Breast epithelium (tissue), 4 donors: Measurements from ENCODE around the gene EHMT2. TPM values are rescaled to one million over a fixed set of nuclear protein-coding genes. Genes with fewer than 3 reads are reported as not detected.

Experiments
- DNase-seq, 2 donors: peaks; one replicate each; pipeline ENCODE4 v3.0.0-alpha.2; 2019; ENCODE audit warnings: low spot score in 2 of 2
- H3K27ac ChIP-seq, 2 donors: fragments of 200-600 bp; sonication (generic) in 1 of 2; one replicate each; pipeline ENCODE4 v1.5.1; 2016 to 2019; ENCODE audit warnings: mild to moderate bottlenecking in 1 of 2
- H3K27me3 ChIP-seq, 2 donors: fragments of 200-600 bp; sonication (generic) in 1 of 2; one replicate each; pipeline versions ENCODE4 v1.5.1 to v1.6.0; 2017 to 2019; ENCODE audit warnings: control low read depth in 1 of 2, mild to moderate bottlenecking in 1 of 2
- H3K36me3 ChIP-seq: fragments of 200-600 bp; one replicate; pipeline ENCODE4 v1.5.1; 2019
- H3K4me1 ChIP-seq, 2 donors: fragments of 200-600 bp; sonication (generic); one replicate each; pipeline ENCODE4 v1.5.1; 2016 to 2019; ENCODE audit warnings: control low read depth in 1 of 2
- H3K4me3 ChIP-seq, 3 donors: fragments of 200-600 bp; sonication (generic); 1 replicate in 2 of 3; 2 replicates in 1 of 3; pipeline ENCODE4 v1.5.1; 2016 to 2019; ENCODE audit warnings: mild to moderate bottlenecking in 3 of 3, moderate library complexity in 2 of 3
- H3K9me3 ChIP-seq, 2 donors: fragments of 200-600 bp; sonication (generic) in 1 of 2; one replicate each; pipeline ENCODE4 v1.5.1; 2016 to 2019; ENCODE audit warnings: control low read depth in 1 of 2
- CTCF ChIP-seq, 3 donors: fragments of 450-650 bp; IDR thresholded peaks; one replicate each; pipeline ENCODE4 v1.5.1; 2016 to 2017; ENCODE audit warnings: antibody characterized with exemption in 3 of 3, mild to moderate bottlenecking in 3 of 3, moderate library complexity in 3 of 3
- POLR2A ChIP-seq: fragments of 450-650 bp; IDR thresholded peaks from one replicate; pipeline ENCODE4 v1.6.1; 2016; ENCODE audit warnings: antibody characterized with exemption, mild to moderate bottlenecking, moderate library complexity
- POLR2AphosphoS5 ChIP-seq, 3 donors: sonication (generic); formaldehyde crosslinking; IDR thresholded peaks; one replicate each; pipeline ENCODE4 v1.6.1; 2017; ENCODE audit warnings: antibody characterized with exemption in 3 of 3
- intact Hi-C: fragments of 100-400 bp; cut with DNase I; formaldehyde crosslinking; loops from one replicate; pipeline ENCODE4 v1.15.1; 2023; ENCODE audit warnings: low total_unique reads
- total RNA-seq, 3 donors: library from RNA; depleted of rRNA; stranded (reverse); fragments of >200 nt; gene quantifications; one replicate each; pipeline ENCODE4 v1.1.0, GENCODE V29; 2016

EHMT2 gene
- total RNA-seq = 10 to 100 TPM; 34.6 to 37.5 (median 37.0) TPM

GRCh38 chr6:31897612-31898382 is at the start of gene EHMT2:
Gene EHMT2 (minus strand): TSS chr6:31897698. CDS start chr6:31897677, 21 bp downstream.
- TF ChIP-seq POLR2AphosphoS5 (IDR thresholded peaks at IDR 0.05) (peak; percentile 39 to 68 (median 61)), CTCF (IDR thresholded peaks at IDR 0.05) (peak in 2 of 3 donors; percentile 10 to 45), POLR2A (no peak)
- DNase-seq = peak; percentile 79 to 80
- Histone ChIP-seq H3K27ac (peak within 1 kb of the TSS; percentile 86 to 89), H3K27me3 (no peaks in the 10 kb centered on the region), H3K9me3 (no peaks in the 10 kb centered on the region), H3K36me3 (no peaks in the 10 kb centered on the region), H3K4me1 (peaks cover 0 to 4% of the 10 kb centered on the region in 2 donors), H3K4me3 (peak within 1 kb of the TSS; percentile 88 to 99 (median 94))
- intact Hi-C loops = loop anchor here (2.0 kb wide), 1 partner anchor 55 kb away; no protein-coding TSS in a partner anchor

DNA sequence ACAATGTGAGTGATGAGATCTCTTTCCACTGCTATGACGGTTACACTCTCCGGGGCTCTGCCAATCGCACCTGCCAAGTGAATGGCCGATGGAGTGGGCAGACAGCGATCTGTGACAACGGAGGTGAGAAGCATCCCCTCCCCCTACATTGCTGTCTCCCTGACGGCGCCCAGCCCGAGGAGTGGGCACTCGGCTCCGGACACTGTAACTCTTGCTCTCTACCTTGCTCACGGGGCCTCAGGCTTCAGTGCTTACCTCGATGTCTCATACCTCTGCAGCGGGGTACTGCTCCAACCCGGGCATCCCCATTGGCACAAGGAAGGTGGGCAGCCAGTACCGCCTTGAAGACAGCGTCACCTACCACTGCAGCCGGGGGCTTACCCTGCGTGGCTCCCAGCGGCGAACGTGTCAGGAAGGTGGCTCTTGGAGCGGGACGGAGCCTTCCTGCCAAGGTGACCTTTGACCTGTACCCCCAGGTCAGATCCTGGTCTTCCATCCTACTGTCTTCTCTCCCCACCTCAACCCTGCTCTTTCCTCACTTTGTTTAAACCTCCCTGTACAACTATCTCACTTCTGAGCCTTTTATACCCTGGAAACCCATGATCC is 49.7 kb upstream of the EHMT2 start:
- no peaks in the 10 kb centered on the region for H3K36me3 ChIP-seq
- H3K4me1 ChIP-seq = peaks cover 10 to 17% of the 10 kb centered on the region in 2 donors
- H3K4me3 ChIP-seq = peak overlapping the region in 1 of 3 donors; percentile 5
- DNase-seq = no peak
- TF ChIP-seq CTCF (IDR thresholded peaks at IDR 0.05) (no peak), POLR2AphosphoS5 (IDR thresholded peaks at IDR 0.05) (no peak), POLR2A (no peak)
- H3K9me3 ChIP-seq = no peaks in the 10 kb centered on the region
- peak overlapping the region in 1 of 2 donors; percentile 98 for H3K27ac ChIP-seq
- H3K27me3 ChIP-seq = no peaks in the 10 kb centered on the region
- intact Hi-C loops = no loop called here

DNA sequence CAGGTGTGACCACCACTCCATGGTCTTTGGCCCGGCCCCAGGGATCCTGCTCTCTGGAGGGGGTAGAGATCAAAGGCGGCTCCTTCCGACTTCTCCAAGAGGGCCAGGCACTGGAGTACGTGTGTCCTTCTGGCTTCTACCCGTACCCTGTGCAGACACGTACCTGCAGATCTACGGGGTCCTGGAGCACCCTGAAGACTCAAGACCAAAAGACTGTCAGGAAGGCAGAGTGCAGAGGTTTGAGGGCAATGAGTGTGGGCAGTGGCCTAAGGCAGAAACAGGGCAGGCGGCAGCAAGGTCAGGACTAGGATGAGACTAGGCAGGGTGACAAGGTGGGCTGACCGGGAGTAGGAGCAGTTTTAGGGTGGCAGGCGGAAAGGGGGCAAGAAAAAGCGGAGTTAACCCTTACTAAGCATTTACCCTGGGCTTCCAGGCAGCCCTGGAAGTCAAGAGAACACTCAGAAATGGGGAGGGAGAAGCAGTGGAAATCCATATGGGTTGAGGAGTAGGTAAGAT is 48.9 kb upstream of the EHMT2 start:
- no peaks in the 10 kb centered on the region for H3K27me3 ChIP-seq
- peak overlapping the region; percentile 93 to 98 for H3K27ac ChIP-seq
- H3K9me3 ChIP-seq = no peaks in the 10 kb centered on the region
- no peak for TF ChIP-seq CTCF (IDR thresholded peaks at IDR 0.05)
- peak overlapping the region; percentile 10 to 63 (median 39) for H3K4me3 ChIP-seq
- H3K36me3 ChIP-seq = no peaks in the 10 kb centered on the region
- DNase-seq = no peak
- peaks cover 10 to 17% of the 10 kb centered on the region in 2 donors for H3K4me1 ChIP-seq
- intact Hi-C loops = no loop called here

GRCh38 chr6:31945507-31946369 is 48.2 kb upstream of the EHMT2 start, which contains the start of gene CFB:
Gene CFB (plus strand): TSS chr6:31946095. CDS start chr6:31946222, 127 bp downstream.
- intact Hi-C loops = no loop called here
- Histone ChIP-seq H3K27me3 (no peaks in the 10 kb centered on the region), H3K27ac (peak within 1 kb of the TSS; percentile 93 to 98), H3K4me1 (peaks cover 10 to 17% of the 10 kb centered on the region in 2 donors), H3K4me3 (peak within 1 kb of the TSS; percentile 10 to 63 (median 39)), H3K36me3 (no peaks in the 10 kb centered on the region), H3K9me3 (no peaks in the 10 kb centered on the region)
- TF ChIP-seq CTCF (IDR thresholded peaks at IDR 0.05) = no peak
- peak; percentile 55 to 81 (median 58) for TF ChIP-seq POLR2AphosphoS5 (IDR thresholded peaks at IDR 0.05)
- peak; percentile 80 to 81 for DNase-seq
